Vagina (tissue), 2 donors: ENCODE data around the gene EIF2AK3.

Source experiments
- POLR2A ChIP-seq, 2 donors: fragments of 450-650 bp; IDR thresholded peaks; one replicate each; pipeline ENCODE4 v1.6.1; 2017; ENCODE audit warnings: antibody characterized with exemption in 2 of 2, mild to moderate bottlenecking in 2 of 2, moderate library complexity in 2 of 2
- TF ChIP-seq, protein P1 (sequence below), 3 experiments: fragments of 450-650 bp in 2 of 3; fragments of 200-600 bp in 1 of 3; sonication (generic) in 1 of 3; IDR thresholded peaks; one replicate each; pipeline ENCODE4 v1.5.1; 2017 to 2019; ENCODE audit warnings: antibody characterized with exemption in 3 of 3, mild to moderate bottlenecking in 2 of 3, moderate library complexity in 2 of 3

DNA sequence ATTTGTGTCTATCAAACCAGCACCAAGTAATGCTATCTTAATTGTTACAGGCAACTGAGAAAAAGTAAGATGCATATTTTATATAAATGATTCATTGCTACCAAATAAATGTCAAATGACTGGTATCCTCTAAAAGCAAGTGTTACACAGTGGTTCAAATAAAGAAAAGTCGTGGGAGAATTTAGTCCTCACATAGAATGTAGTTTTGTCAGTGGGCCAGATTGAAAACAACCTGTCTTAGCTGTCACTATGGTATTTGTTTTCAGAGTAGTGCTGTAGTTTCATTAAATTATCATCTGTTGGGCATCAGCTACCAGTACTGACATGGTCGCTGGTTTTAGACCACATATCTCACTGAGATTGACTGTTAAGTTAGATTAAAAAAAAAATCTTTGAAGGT lies 10.2 kb upstream of the EIF2AK3 start:
- TF ChIP-seq, protein P1, sequence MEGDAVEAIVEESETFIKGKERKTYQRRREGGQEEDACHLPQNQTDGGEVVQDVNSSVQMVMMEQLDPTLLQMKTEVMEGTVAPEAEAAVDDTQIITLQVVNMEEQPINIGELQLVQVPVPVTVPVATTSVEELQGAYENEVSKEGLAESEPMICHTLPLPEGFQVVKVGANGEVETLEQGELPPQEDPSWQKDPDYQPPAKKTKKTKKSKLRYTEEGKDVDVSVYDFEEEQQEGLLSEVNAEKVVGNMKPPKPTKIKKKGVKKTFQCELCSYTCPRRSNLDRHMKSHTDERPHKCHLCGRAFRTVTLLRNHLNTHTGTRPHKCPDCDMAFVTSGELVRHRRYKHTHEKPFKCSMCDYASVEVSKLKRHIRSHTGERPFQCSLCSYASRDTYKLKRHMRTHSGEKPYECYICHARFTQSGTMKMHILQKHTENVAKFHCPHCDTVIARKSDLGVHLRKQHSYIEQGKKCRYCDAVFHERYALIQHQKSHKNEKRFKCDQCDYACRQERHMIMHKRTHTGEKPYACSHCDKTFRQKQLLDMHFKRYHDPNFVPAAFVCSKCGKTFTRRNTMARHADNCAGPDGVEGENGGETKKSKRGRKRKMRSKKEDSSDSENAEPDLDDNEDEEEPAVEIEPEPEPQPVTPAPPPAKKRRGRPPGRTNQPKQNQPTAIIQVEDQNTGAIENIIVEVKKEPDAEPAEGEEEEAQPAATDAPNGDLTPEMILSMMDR (IDR thresholded peaks at IDR 0.05) = no peak
- no peak for TF ChIP-seq POLR2A (IDR thresholded peaks at IDR 0.05)
